Sigmoid colon (tissue), 7 donors: ENCODE results near the gene TUB. TPM values are rescaled to one million over a fixed set of nuclear protein-coding genes. Genes with fewer than 3 reads are reported as not detected.

Experiments used
- DNase-seq: peaks from one replicate; pipeline ENCODE4 v3.0.0-alpha.2; 2019
- H3K27ac ChIP-seq, 4 donors: fragments of 200-600 bp; sonication (generic); one replicate each; pipeline ENCODE4 v1.5.1; 2016 to 2019; ENCODE audit warnings: mild to moderate bottlenecking in 1 of 4
- H3K27me3 ChIP-seq, 3 donors: fragments of 200-600 bp; sonication (generic); one replicate each; pipeline ENCODE4 v1.5.1; 2019; ENCODE audit warnings: mild to moderate bottlenecking in 1 of 3
- H3K36me3 ChIP-seq, 4 donors: fragments of 200-600 bp; sonication (generic); one replicate each; pipeline ENCODE4 v1.5.1; 2016 to 2019
- H3K4me1 ChIP-seq, 4 donors: fragments of 200-600 bp; sonication (generic); one replicate each; pipeline ENCODE4 v1.5.1; 2017 to 2019
- H3K4me3 ChIP-seq, 4 donors: fragments of 200-600 bp; sonication (generic); one replicate each; pipeline ENCODE4 v1.5.1; 2017 to 2019; ENCODE audit warnings: mild to moderate bottlenecking in 2 of 4, moderate library complexity in 1 of 4
- H3K9me3 ChIP-seq, 4 donors: fragments of 200-600 bp in 3 of 4; sonication (generic) in 3 of 4; one replicate each; pipeline versions ENCODE4 v1.5.1 to v1.6.1; 2013 to 2019
- CTCF ChIP-seq, 4 experiments: fragments of 450-650 bp in 3 of 4; fragments of 200-600 bp in 1 of 4; IDR thresholded peaks; one replicate each; pipeline ENCODE4 v1.5.1; 2016 to 2019; ENCODE audit warnings: antibody characterized with exemption in 4 of 4, mild to moderate bottlenecking in 3 of 4, moderate library complexity in 2 of 4
- EP300 ChIP-seq, 4 donors: sonication (generic); formaldehyde crosslinking; IDR thresholded peaks; one replicate each; pipeline ENCODE4 v1.6.1; 2017; ENCODE audit warnings: antibody characterized with exemption in 4 of 4
- POLR2A ChIP-seq, 2 donors: fragments of 450-650 bp; IDR thresholded peaks; one replicate each; pipeline ENCODE4 v1.6.1; 2016; ENCODE audit warnings: antibody characterized with exemption in 2 of 2, mild to moderate bottlenecking in 2 of 2, moderate library complexity in 2 of 2
- POLR2AphosphoS5 ChIP-seq, 4 donors: sonication (generic); formaldehyde crosslinking; IDR thresholded peaks; one replicate each; pipeline ENCODE4 v1.6.1; 2017; ENCODE audit warnings: antibody characterized with exemption in 4 of 4
- WGBS, 2 donors: extraction: QIAGEN DNeasy Blood & Tissue Kit; methylation state at CpG; one replicate each; pipeline ENCODE4 v1.1.7; 2013; 5-methylcytosine and 5-hydroxymethylcytosine counted together
- intact Hi-C: fragments of 100-400 bp; cut with DNase I; formaldehyde crosslinking; loops from one replicate; pipeline ENCODE4 v1.15.1; 2023
- polyA plus RNA-seq, 3 donors: library from polyadenylated mRNA; stranded (reverse); fragments of 200-250 nt; gene quantifications; one replicate each; pipeline ENCODE4 v1.2.3, GENCODE V29; 2013
- total RNA-seq, 4 donors: library from RNA; depleted of rRNA; stranded (reverse); fragments of >200 nt; gene quantifications; one replicate each; pipeline ENCODE4 v1.1.0, GENCODE V29; 2016
- donor health status: healthy with polysubstance abuse.
- donor health status: Bipolar disorder and iron deficiency.
- donor health status: healthy.

The TUB gene
- total and polyA plus RNA-seq, 7 donors: 0.23 to 18.3 (median 6.7) TPM

- intact Hi-C loops: no loop called here
- Histone ChIP-seq H3K27me3 (no peaks in the 10 kb centered on the region), H3K4me1 (peaks cover 0 to 34% (median 23%) of the 10 kb centered on the region in 4 donors), H3K9me3 (no peaks in the 10 kb centered on the region), H3K27ac (peak overlapping the region; percentile 52 to 78 (median 66)), H3K4me3 (no peak overlapping the region), H3K36me3 (no peaks in the 10 kb centered on the region)
- TF ChIP-seq CTCF (IDR thresholded peaks at IDR 0.05) (no peak), POLR2A (IDR thresholded peaks at IDR 0.05) (no peak), EP300 (IDR thresholded peaks at IDR 0.05) (peak in 3 of 4 donors; percentile 56 to 74 (median 66)), POLR2AphosphoS5 (IDR thresholded peaks at IDR 0.05) (peak; percentile 73 to 87 (median 84))
- DNase-seq: peak; percentile 95
- WGBS, 2 donors: 49 to 58% methylated on average over 12 of the region's 12 CpGs
Measured at GRCh38 chr11:8056810-8057463, 24.1 kb upstream of the TUB start.

DNA sequence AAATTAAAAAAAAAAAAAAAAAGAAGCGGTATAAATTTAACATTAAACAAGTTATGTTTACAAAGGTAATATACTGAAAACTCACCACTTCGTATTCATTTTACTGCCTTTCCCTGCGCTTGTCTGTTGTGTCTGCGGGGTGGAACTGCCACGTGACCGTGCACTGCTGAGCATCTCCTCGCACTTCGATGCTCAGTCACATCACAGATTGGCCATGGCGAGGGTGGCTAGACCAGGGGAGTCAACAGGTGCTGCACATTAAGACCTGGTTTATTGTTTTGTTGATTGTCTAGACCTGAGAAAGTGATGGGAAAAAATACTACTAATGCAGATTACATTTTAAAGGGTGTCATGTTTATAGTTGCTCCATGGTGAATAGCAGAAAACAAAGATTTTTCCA lies 22.8 kb upstream of the TUB start:
- Histone ChIP-seq H3K27ac (peak overlapping the region in 3 of 4 donors; percentile 58 to 78 (median 74)), H3K9me3 (no peaks in the 10 kb centered on the region), H3K4me3 (no peak overlapping the region), H3K4me1 (peaks cover 0 to 46% (median 36%) of the 10 kb centered on the region in 4 donors), H3K27me3 (no peaks in the 10 kb centered on the region), H3K36me3 (no peaks in the 10 kb centered on the region)
- WGBS, 2 donors: 92% methylated on average over 9 of the region's 9 CpGs
- no peak for DNase-seq
- no peak for TF ChIP-seq CTCF (IDR thresholded peaks at IDR 0.05)
- no peak for TF ChIP-seq POLR2AphosphoS5 (IDR thresholded peaks at IDR 0.05)
- TF ChIP-seq EP300 (IDR thresholded peaks at IDR 0.05): no peak
- no peak for TF ChIP-seq POLR2A (IDR thresholded peaks at IDR 0.05)
- intact Hi-C loops: no loop called here

- no peak overlapping the region for H3K4me3 ChIP-seq
- H3K9me3 ChIP-seq: no peaks in the 10 kb centered on the region
- DNase-seq: peak; percentile 56
- peaks cover 0 to 54% (median 44%) of the 10 kb centered on the region in 4 donors for H3K4me1 ChIP-seq
- TF ChIP-seq CTCF (IDR thresholded peaks at IDR 0.05) (no peak), POLR2A (IDR thresholded peaks at IDR 0.05) (no peak), EP300 (IDR thresholded peaks at IDR 0.05) (no peak), POLR2AphosphoS5 (IDR thresholded peaks at IDR 0.05) (no peak)
- H3K27me3 ChIP-seq: no peaks in the 10 kb centered on the region
- intact Hi-C loops: no loop called here
- no peak overlapping the region for H3K27ac ChIP-seq
- 85 to 90% methylated on average over 8 of the region's 8 CpGs for WGBS, 2 donors
- no peaks in the 10 kb centered on the region for H3K36me3 ChIP-seq
Measured at GRCh38 chr11:8059030-8059429, 22.0 kb upstream of the TUB start.

GRCh38 chr11:8059571-8060011 lies 21.4 kb upstream of the TUB start:
- TF ChIP-seq POLR2A (IDR thresholded peaks at IDR 0.05) (no peak), POLR2AphosphoS5 (IDR thresholded peaks at IDR 0.05) (no peak), EP300 (IDR thresholded peaks at IDR 0.05) (no peak), CTCF (IDR thresholded peaks at IDR 0.05) (no peak)
- H3K36me3 ChIP-seq: no peaks in the 10 kb centered on the region
- peak overlapping the region in 1 of 4 donors; percentile 15 for H3K27ac ChIP-seq
- H3K4me3 ChIP-seq: no peak overlapping the region
- no peaks in the 10 kb centered on the region for H3K27me3 ChIP-seq
- peak; percentile 67 for DNase-seq
- peaks cover 0 to 60% (median 47%) of the 10 kb centered on the region in 4 donors for H3K4me1 ChIP-seq
- WGBS, 2 donors: 52 to 57% methylated on average over 10 of the region's 10 CpGs
- H3K9me3 ChIP-seq: no peaks in the 10 kb centered on the region
- intact Hi-C loops: no loop called here
